B cell (primary cell): ENCODE data around the gene SORL1-AS1.

Source experiments
- EZH2 ChIP-seq: IDR thresholded peaks from 2 replicates; pipeline ENCODE4 v1.6.1; 2012; ENCODE audit warnings: borderline replicate concordance, low read depth, mild to moderate bottlenecking, moderate library complexity, low read length; ENCODE audit not compliant: insufficient read depth, poor library complexity, severe bottlenecking
- TF ChIP-seq, protein P1 (sequence below): fragments of 200-600 bp; IDR thresholded peaks from one replicate; pipeline ENCODE4 v1.8.0; 2022; ENCODE audit warnings: antibody characterized with exemption, mild to moderate bottlenecking

DNA sequence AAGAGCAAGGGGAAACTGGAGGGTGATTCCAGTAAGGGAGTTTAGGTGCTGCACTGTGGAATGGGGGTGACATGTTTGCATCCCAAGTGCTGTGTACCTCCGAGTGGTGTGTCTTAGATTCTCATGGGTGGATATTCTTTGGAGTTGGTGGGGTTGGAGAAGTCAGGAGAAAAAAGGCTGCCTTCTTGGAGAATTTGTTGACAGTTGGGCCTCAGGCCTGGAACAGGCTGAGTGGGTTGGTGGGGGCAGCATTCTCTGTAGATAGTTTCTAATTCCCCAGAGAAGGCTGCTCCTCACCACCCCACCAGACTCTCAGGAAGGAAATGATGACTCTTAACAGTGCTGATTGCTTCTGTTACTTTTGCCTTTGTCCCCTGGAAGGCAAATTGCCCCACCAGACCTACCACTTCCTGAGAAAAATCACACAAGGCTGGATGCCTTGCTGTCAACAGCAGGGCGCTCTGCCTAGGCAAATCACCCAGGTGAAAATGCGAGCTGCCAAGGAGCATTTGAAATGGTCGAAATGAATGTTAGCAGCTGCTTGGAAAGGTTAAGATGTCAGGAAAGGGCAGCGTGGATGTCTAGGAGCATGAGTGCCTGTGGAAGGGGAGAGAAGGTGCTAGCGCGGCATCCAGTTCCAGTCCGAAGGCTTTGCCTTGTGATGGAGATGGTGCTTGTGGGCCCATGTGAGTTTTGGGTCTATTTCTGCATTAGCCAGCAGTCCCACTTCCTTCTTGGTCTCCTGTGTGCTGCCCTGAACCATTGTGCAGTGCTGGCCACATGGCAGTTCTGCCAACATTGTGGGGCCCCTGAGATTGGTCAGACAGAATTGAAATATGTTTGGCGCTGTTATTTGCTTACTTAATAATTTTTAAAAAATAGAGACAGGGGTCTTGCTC lies 29.7 kb upstream of the SORL1-AS1 start:
- TF ChIP-seq, protein P1, sequence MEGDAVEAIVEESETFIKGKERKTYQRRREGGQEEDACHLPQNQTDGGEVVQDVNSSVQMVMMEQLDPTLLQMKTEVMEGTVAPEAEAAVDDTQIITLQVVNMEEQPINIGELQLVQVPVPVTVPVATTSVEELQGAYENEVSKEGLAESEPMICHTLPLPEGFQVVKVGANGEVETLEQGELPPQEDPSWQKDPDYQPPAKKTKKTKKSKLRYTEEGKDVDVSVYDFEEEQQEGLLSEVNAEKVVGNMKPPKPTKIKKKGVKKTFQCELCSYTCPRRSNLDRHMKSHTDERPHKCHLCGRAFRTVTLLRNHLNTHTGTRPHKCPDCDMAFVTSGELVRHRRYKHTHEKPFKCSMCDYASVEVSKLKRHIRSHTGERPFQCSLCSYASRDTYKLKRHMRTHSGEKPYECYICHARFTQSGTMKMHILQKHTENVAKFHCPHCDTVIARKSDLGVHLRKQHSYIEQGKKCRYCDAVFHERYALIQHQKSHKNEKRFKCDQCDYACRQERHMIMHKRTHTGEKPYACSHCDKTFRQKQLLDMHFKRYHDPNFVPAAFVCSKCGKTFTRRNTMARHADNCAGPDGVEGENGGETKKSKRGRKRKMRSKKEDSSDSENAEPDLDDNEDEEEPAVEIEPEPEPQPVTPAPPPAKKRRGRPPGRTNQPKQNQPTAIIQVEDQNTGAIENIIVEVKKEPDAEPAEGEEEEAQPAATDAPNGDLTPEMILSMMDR = no peak
- TF ChIP-seq EZH2 = no peak
